Neural progenitor cell (in vitro differentiated cells): ENCODE measurements around the gene TRRAP. TPM values are rescaled to one million over a fixed set of nuclear protein-coding genes. Genes with fewer than 3 reads are reported as not detected.

Experiments
- DNase-seq: peaks from one replicate; pipeline ENCODE4 v3.0.0-alpha.2; 2016; ENCODE audit warnings: low spot score
- H2AFZ ChIP-seq: fragments of 200-600 bp; sonication (generic); replicated peaks from 2 replicates; pipeline ENCODE4 v1.6.1; 2016; ENCODE audit warnings: antibody characterized with exemption
- H3F3A ChIP-seq: fragments of 200-600 bp; sonication (generic); 2 replicates; pipeline ENCODE4 v1.6.1; 2016; ENCODE audit warnings: antibody characterized with exemption, low read depth
- H3K27ac ChIP-seq: fragments of 200-600 bp; sonication (generic); 2 replicates; pipeline ENCODE4 v1.5.1; 2016; ENCODE audit warnings: mild to moderate bottlenecking
- H3K27me3 ChIP-seq: fragments of 200-600 bp; sonication (generic); 2 replicates; pipeline ENCODE4 v1.6.1; 2016; ENCODE audit warnings: mild to moderate bottlenecking, moderate library complexity
- H3K36me3 ChIP-seq: fragments of 200-600 bp; sonication (generic); 2 replicates; pipeline ENCODE4 v1.5.1; 2016
- H3K4me1 ChIP-seq: fragments of 200-600 bp; sonication (generic); 2 replicates; pipeline ENCODE4 v1.6.1; 2016; ENCODE audit warnings: mixed run types
- H3K4me2 ChIP-seq: fragments of 200-600 bp; sonication (generic); 2 replicates; pipeline ENCODE4 v1.6.1; 2016
- H3K4me3 ChIP-seq: fragments of 200-600 bp; sonication (generic); 2 replicates; pipeline ENCODE4 v1.5.1; 2016
- H3K79me2 ChIP-seq: fragments of 200-600 bp; sonication (generic); 2 replicates; pipeline ENCODE4 v1.6.1; 2016; ENCODE audit warnings: low read depth
- H3K9ac ChIP-seq: fragments of 200-600 bp; sonication (generic); 2 replicates; pipeline ENCODE4 v1.6.1; 2016
- H3K9me3 ChIP-seq: fragments of 200-600 bp; sonication (generic); 2 replicates; pipeline ENCODE4 v1.5.1; 2016; ENCODE audit warnings: low read depth
- H4K20me1 ChIP-seq: fragments of 200-600 bp; sonication (generic); 2 replicates; pipeline ENCODE4 v1.6.1; 2016; ENCODE audit warnings: low read depth
- H3K27ac Mint-ChIP-seq: 3 replicates; pipeline ENCODE4 v1.8.0; 2021; ENCODE audit warnings: mixed read lengths
- H3K27me3 Mint-ChIP-seq: 2 replicates; pipeline ENCODE4 v1.8.0; 2022; ENCODE audit warnings: low read depth, mild to moderate bottlenecking, inconsistent platforms, moderate library complexity, mixed read lengths; ENCODE audit not compliant: insufficient read depth
- H3K36me3 Mint-ChIP-seq: 3 replicates; pipeline ENCODE4 v1.8.0; 2021; ENCODE audit warnings: mixed read lengths
- H3K4me1 Mint-ChIP-seq: 3 replicates; pipeline ENCODE4 v1.8.0; 2021; ENCODE audit warnings: mixed read lengths
- H3K4me3 Mint-ChIP-seq: 3 replicates; pipeline ENCODE4 v1.8.0; 2021; ENCODE audit warnings: mild to moderate bottlenecking, moderate library complexity, mixed read lengths
- H3K9me3 Mint-ChIP-seq: 3 replicates; pipeline ENCODE4 v1.8.0; 2020; ENCODE audit warnings: mixed read lengths
- CTCF ChIP-seq: fragments of 200-600 bp; sonication (generic); IDR thresholded peaks from 2 replicates; pipeline ENCODE4 v1.5.1; 2017; ENCODE audit warnings: antibody characterized with exemption, mild to moderate bottlenecking
- EZH2 ChIP-seq: fragments of 200-600 bp; sonication (generic); IDR thresholded peaks from 2 replicates; pipeline ENCODE4 v1.6.1; 2017; ENCODE audit warnings: antibody characterized with exemption, mild to moderate bottlenecking, moderate library complexity
- EZH2phosphoT487 ChIP-seq: fragments of 200-600 bp; sonication (generic); IDR thresholded peaks from 2 replicates; pipeline ENCODE4 v1.6.1; 2017; ENCODE audit warnings: antibody characterized with exemption
- total RNA-seq: library from RNA; depleted of rRNA; stranded (reverse); fragments of >200 nt; gene quantifications from 2 replicates; pipeline ENCODE4 v1.2.3, GENCODE V29; 2015; ENCODE audit warnings: low replicate concordance

TRRAP gene
- total RNA-seq, 1 donor from 2014 or later = 19.9 TPM

DNA sequence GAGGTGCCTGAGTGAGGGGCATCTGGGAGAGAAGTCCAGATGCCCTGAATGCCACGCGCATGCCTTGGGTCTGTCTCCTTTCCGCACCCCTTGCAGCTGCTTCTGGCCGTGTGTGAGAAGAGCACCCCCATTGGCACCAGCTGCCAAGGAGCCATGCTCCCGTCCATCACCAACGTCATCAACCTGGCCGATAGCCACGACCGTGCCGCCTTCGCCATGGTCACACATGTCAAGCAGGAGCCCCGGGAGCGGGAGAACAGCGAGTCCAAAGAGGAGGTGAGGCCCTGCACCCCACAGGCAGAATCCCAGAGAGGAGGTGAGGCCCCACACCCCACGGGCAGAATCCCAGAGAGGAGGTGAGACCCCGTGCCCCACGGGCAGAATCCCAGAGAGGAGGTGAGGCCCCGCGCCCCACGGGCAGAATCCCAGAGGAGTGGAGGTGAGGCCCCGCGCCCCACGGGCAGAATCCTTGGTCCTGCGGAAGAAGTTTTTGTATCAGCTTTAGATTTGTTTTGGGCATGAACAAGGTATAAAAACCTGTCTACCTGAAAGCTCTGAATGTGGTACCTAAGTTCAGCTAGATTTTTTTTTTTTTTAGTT is 91.8 kb downstream of the TRRAP start:
- Histone ChIP-seq H3K9me3 (no peaks in the 10 kb centered on the region), H3K27ac (no peak overlapping the region), H3K4me1 (no peaks in the 10 kb centered on the region), H3F3A (no peaks in the 10 kb centered on the region), H3K79me2 (no peaks in the 10 kb centered on the region), H2AFZ (no peak overlapping the region), H4K20me1 (no peaks in the 10 kb centered on the region), H3K4me3 (no peak overlapping the region), H3K4me2 (no peak overlapping the region), H3K27me3 (no peaks in the 10 kb centered on the region), H3K36me3 (no peaks in the 10 kb centered on the region), H3K9ac (no peak overlapping the region)
- no peak for TF ChIP-seq EZH2phosphoT487
- TF ChIP-seq EZH2 = no peak
- TF ChIP-seq CTCF = no peak
- Mint-ChIP-seq H3K4me3 (no peak overlapping the region), H3K9me3 (no peaks in the 10 kb centered on the region), H3K4me1 (no peaks in the 10 kb centered on the region), H3K27me3 (no peaks in the 10 kb centered on the region), H3K36me3 (peaks cover 52% of the 10 kb centered on the region), H3K27ac (no peak overlapping the region)
- DNase-seq = no peak

DNA sequence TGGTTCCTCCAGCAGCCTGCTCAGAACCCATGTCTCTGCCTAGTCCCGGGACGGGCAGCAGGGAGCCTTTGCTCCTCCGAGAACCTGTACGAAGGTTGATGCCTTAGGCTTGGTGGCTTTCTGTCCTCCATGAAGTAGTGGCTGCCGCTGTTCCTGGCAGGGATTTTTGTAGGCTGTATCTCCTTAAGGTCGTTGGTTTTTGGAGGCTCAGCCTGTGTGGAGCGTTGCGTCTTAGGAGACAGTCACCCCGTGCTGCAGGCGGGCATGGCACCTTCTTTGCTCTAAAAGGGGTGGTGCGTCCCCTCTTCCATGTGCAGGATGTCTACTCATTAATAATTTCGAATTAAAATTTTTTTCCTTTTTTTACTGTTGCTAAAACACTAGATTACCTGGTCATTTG is 92.5 kb downstream of the TRRAP start:
- Mint-ChIP-seq H3K27me3 (no peaks in the 10 kb centered on the region), H3K4me1 (no peaks in the 10 kb centered on the region), H3K36me3 (peaks cover 50% of the 10 kb centered on the region), H3K9me3 (no peaks in the 10 kb centered on the region), H3K27ac (no peak overlapping the region), H3K4me3 (no peak overlapping the region)
- H3F3A ChIP-seq = no peaks in the 10 kb centered on the region
- H3K27me3 ChIP-seq = no peaks in the 10 kb centered on the region
- no peaks in the 10 kb centered on the region for H4K20me1 ChIP-seq
- no peaks in the 10 kb centered on the region for H3K4me1 ChIP-seq
- TF ChIP-seq EZH2 (no peak), EZH2phosphoT487 (no peak), CTCF (no peak)
- no peak overlapping the region for H3K27ac ChIP-seq
- no peaks in the 10 kb centered on the region for H3K79me2 ChIP-seq
- no peaks in the 10 kb centered on the region for H3K36me3 ChIP-seq
- H3K9me3 ChIP-seq = no peaks in the 10 kb centered on the region
- H3K4me3 ChIP-seq = no peak overlapping the region
- no peak for DNase-seq
- H2AFZ ChIP-seq = no peak overlapping the region
- no peak overlapping the region for H3K4me2 ChIP-seq
- H3K9ac ChIP-seq = no peak overlapping the region

DNA sequence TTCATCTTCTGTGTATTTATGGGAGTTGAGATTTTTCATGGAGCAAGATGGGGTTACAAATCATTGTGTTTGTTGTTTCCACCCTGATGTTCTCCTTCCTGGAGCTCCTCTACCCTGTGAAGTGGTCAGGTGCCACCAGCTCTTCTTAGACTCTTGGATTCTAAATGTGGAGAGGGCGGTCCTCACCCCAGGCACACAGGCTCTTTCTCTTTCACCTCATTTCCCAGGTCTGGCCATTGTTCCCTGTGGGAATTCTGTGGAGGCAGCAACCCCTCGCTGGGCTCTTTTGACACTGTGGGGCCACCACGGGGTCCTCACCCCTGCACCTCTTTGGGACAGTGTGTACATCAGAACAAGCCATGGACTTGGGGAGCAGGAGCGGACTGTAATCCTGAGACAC is 95.9 kb downstream of the TRRAP start:
- Mint-ChIP-seq H3K27ac (peak overlapping the region; percentile 58), H3K4me1 (no peaks in the 10 kb centered on the region), H3K9me3 (no peaks in the 10 kb centered on the region), H3K36me3 (peaks cover 50% of the 10 kb centered on the region), H3K4me3 (no peak overlapping the region), H3K27me3 (no peaks in the 10 kb centered on the region)
- Histone ChIP-seq H3K27me3 (no peaks in the 10 kb centered on the region), H3F3A (no peaks in the 10 kb centered on the region), H4K20me1 (no peaks in the 10 kb centered on the region), H3K36me3 (no peaks in the 10 kb centered on the region), H3K4me2 (no peak overlapping the region), H3K9me3 (no peaks in the 10 kb centered on the region), H3K79me2 (no peaks in the 10 kb centered on the region), H2AFZ (no peak overlapping the region), H3K4me3 (no peak overlapping the region), H3K9ac (no peak overlapping the region), H3K27ac (no peak overlapping the region), H3K4me1 (no peaks in the 10 kb centered on the region)
- DNase-seq = no peak
- TF ChIP-seq CTCF (no peak), EZH2phosphoT487 (no peak), EZH2 (no peak)
